Measurements from ENCODE around the gene SARNP. TPM values are rescaled to one million over a fixed set of nuclear protein-coding genes. Genes with fewer than 3 reads are reported as not detected.

SARNP gene
- total RNA-seq, 2 experiments from 2014 or later = 96.8 to 98.6 TPM

GRCh38 chr12:55715169-55715764 is 102.3 kb downstream of the SARNP start:
- H3K4me3 Mint-ChIP-seq = peak overlapping the region; percentile 90
- H3K27ac Mint-ChIP-seq = peak overlapping the region; percentile 90
- ATAC-seq = no peak
- CTCF ChIA-PET = interaction anchor here (0.8 to 11.3 kb wide), 8 partner anchors 9 to 225 kb away, joined by 3 to 233 read pairs (median 8); partner anchors contain the start of gene CD63
- peaks cover 42% of the 10 kb centered on the region for H3K4me1 Mint-ChIP-seq
- DNase-seq = no peak
- no peaks in the 10 kb centered on the region for H3K9me3 Mint-ChIP-seq (ENCODE audit: low read depth)
- H3K36me3 Mint-ChIP-seq = peaks cover 5% of the 10 kb centered on the region
- peaks cover 12% of the 10 kb centered on the region for H3K27me3 Mint-ChIP-seq

- CTCF ChIA-PET = no interaction called here
- Mint-ChIP-seq H3K27me3 (peaks cover 25% of the 10 kb centered on the region), H3K4me1 (peaks cover 35% of the 10 kb centered on the region), H3K9me3 (ENCODE audit: low read depth) (no peaks in the 10 kb centered on the region), H3K4me3 (no peak overlapping the region), H3K36me3 (peaks cover 5% of the 10 kb centered on the region), H3K27ac (no peak overlapping the region)
- ATAC-seq = no peak
- DNase-seq = no peak
Observed at GRCh38 chr12:55713721-55714120, 103.8 kb downstream of the SARNP start.

GRCh38 chr12:55712700-55713415 is 104.7 kb downstream of the SARNP start:
- H3K4me3 Mint-ChIP-seq = no peak overlapping the region
- no peaks in the 10 kb centered on the region for H3K36me3 Mint-ChIP-seq
- ATAC-seq = no peak
- H3K27ac Mint-ChIP-seq = no peak overlapping the region
- DNase-seq = no peak
- CTCF ChIA-PET = interaction anchor here (1.0 kb wide), 1 partner anchor 8 kb away, joined by 3 read pairs; no protein-coding TSS in a partner anchor
- peaks cover 34% of the 10 kb centered on the region for H3K4me1 Mint-ChIP-seq
- H3K27me3 Mint-ChIP-seq = peaks cover 31% of the 10 kb centered on the region
- H3K9me3 Mint-ChIP-seq (ENCODE audit: low read depth) = no peaks in the 10 kb centered on the region

GRCh38 chr12:55711786-55712553 is 105.6 kb downstream of the SARNP start:
- ATAC-seq = no peak
- CTCF ChIA-PET = interaction anchor here (1.0 kb wide), 1 partner anchor 9 kb away, joined by 3 read pairs; no protein-coding TSS in a partner anchor
- no peak for DNase-seq
- Mint-ChIP-seq H3K9me3 (ENCODE audit: low read depth) (no peaks in the 10 kb centered on the region), H3K36me3 (no peaks in the 10 kb centered on the region), H3K4me1 (peaks cover 27% of the 10 kb centered on the region), H3K27me3 (peaks cover 37% of the 10 kb centered on the region), H3K4me3 (no peak overlapping the region), H3K27ac (no peak overlapping the region)

- Mint-ChIP-seq H3K4me1 (peaks cover 16% of the 10 kb centered on the region), H3K36me3 (no peaks in the 10 kb centered on the region), H3K9me3 (ENCODE audit: low read depth) (no peaks in the 10 kb centered on the region), H3K4me3 (peak overlapping the region; percentile 78), H3K27me3 (peaks cover 49% of the 10 kb centered on the region), H3K27ac (no peak overlapping the region)
- no peak for ATAC-seq
- CTCF ChIA-PET = no interaction called here
- DNase-seq = no peak
Observed at GRCh38 chr12:55708695-55709233, 108.8 kb downstream of the SARNP start.

GRCh38 chr12:55707841-55708694 is 109.5 kb downstream of the SARNP start, which contains the start of gene ITGA7:
Gene ITGA7 (minus strand): TSS chr12:55707904. CDS start chr12:55707682, 222 bp downstream.
- no peaks in the 10 kb centered on the region for H3K36me3 Mint-ChIP-seq
- no peaks in the 10 kb centered on the region for H3K9me3 Mint-ChIP-seq (ENCODE audit: low read depth)
- ATAC-seq (peak; percentile 93), DNase-seq (peak; percentile 69)
- H3K4me1 Mint-ChIP-seq = peaks cover 16% of the 10 kb centered on the region
- peak within 1 kb of the TSS; percentile 78 for H3K4me3 Mint-ChIP-seq
- no peak within 1 kb of the TSS for H3K27ac Mint-ChIP-seq
- peaks cover 49% of the 10 kb centered on the region for H3K27me3 Mint-ChIP-seq
- CTCF ChIA-PET = interaction anchor here (1.0 to 1.2 kb wide), 2 partner anchors 40 to 64 kb away, joined by 3 to 5 read pairs; no protein-coding TSS in a partner anchor

Other genes with a start within 250 kb of the SARNP start
- gene OR2AP1, start 245.3 kb downstream of the SARNP start, total RNA-seq = not detected
- gene OR10P1, start 180.8 kb downstream of the SARNP start, total RNA-seq = not detected
- gene ITGA7, start 109.8 kb downstream of the SARNP start, total RNA-seq = 1 to 10 TPM; 3.7 to 4.4 TPM
- gene BLOC1S1, start 101.7 kb downstream of the SARNP start, total RNA-seq = 100 to 1,000 TPM; 151 to 152 TPM
- 10 to 100 TPM; 11.1 to 14.4 TPM for gene RDH5, start 97.3 kb downstream of the SARNP start, total RNA-seq
- 100 to 1,000 TPM; 222 to 288 TPM for gene CD63, start 88.7 kb downstream of the SARNP start, total RNA-seq
- gene GDF11, start 74.6 kb downstream of the SARNP start, total RNA-seq = 10 to 100 TPM; 10.9 to 14.1 TPM
- gene ORMDL2, start 317 bp upstream of the SARNP start, total RNA-seq = 10 to 100 TPM; 45.8 to 57.2 TPM
- gene DNAJC14, start 11.9 kb upstream of the SARNP start, total RNA-seq = 10 to 100 TPM; 33.5 to 38.4 TPM
- not detected for gene MMP19, start 25.2 kb upstream of the SARNP start, total RNA-seq
- gene PYM1, start 110.2 kb upstream of the SARNP start, total RNA-seq = 10 to 100 TPM; 46.7 to 56.4 TPM
- gene DGKA, start 113.4 kb upstream of the SARNP start, total RNA-seq = 100 to 1,000 TPM; 301 to 312 TPM
- gene PMEL, start 148.3 kb upstream of the SARNP start, total RNA-seq = under 1 TPM; 0.23 to 0.37 TPM
- 100 to 1,000 TPM; 146 to 158 TPM for gene CDK2, start 149.1 kb upstream of the SARNP start, total RNA-seq
- 10 to 100 TPM; 46.4 to 55.6 TPM for gene RAB5B, start 156.4 kb upstream of the SARNP start, total RNA-seq
- gene SUOX, start 179.6 kb upstream of the SARNP start, total RNA-seq = 10 to 100 TPM in 1 of 2 experiments, 1 to 10 TPM in 1; 2.5 to 14.6 TPM
- 10 to 100 TPM; 15.8 to 44.9 TPM for gene IKZF4, start 203.3 kb upstream of the SARNP start, total RNA-seq
- 10 to 100 TPM; 27.9 to 42.2 TPM for gene RPS26, start 224.2 kb upstream of the SARNP start, total RNA-seq

All from activated CD8-positive, alpha-beta memory T cell treated with anti-CD3 and anti-CD28 coated beads, Interleukin-2, amount 10 ng/mL, durations not matched to agents 7 days and 5 days (primary cell).